GM12865 (cell line): Measurements from ENCODE around the gene PLD1.

Experiments
- DNase-seq: peaks from one replicate; pipeline ENCODE4 v3.0.0; 2010; ENCODE audit warnings: low read depth
- H3K4me3 ChIP-seq: 2 replicates; pipeline ENCODE4 v1.5.1; 2011; ENCODE audit warnings: mild to moderate bottlenecking, low read depth, low read length, control low read depth
- CTCF ChIP-seq: IDR thresholded peaks from 2 replicates; pipeline ENCODE4 v1.5.1; 2011; ENCODE audit warnings: low read length, control low read depth, low read depth, inconsistent platforms; ENCODE audit not compliant: insufficient read depth; ENCODE audit errors: missing control alignments

The PLD1 gene

DNA sequence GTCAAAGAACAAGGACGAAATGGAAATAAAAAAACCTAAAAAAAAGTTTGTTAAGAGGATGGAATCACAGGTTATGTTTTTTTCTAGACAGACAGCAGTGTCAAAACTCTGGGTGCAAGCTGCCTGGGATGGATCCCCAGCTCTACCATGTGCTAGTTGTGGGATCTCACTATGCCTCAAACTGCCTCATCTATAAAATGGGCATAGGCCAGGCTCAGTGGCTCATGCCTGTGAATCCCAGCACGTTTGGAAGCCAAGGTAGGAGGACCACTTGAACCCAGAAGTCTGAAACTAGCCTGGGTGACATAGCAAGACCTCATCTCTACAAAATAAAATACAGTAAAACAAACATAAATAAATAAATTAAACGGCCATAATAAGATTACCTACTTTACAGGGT lies 4.6 kb downstream of the PLD1 start:
- no peak for TF ChIP-seq CTCF
- H3K4me3 ChIP-seq: no peak overlapping the region
- no peak for DNase-seq

DNA sequence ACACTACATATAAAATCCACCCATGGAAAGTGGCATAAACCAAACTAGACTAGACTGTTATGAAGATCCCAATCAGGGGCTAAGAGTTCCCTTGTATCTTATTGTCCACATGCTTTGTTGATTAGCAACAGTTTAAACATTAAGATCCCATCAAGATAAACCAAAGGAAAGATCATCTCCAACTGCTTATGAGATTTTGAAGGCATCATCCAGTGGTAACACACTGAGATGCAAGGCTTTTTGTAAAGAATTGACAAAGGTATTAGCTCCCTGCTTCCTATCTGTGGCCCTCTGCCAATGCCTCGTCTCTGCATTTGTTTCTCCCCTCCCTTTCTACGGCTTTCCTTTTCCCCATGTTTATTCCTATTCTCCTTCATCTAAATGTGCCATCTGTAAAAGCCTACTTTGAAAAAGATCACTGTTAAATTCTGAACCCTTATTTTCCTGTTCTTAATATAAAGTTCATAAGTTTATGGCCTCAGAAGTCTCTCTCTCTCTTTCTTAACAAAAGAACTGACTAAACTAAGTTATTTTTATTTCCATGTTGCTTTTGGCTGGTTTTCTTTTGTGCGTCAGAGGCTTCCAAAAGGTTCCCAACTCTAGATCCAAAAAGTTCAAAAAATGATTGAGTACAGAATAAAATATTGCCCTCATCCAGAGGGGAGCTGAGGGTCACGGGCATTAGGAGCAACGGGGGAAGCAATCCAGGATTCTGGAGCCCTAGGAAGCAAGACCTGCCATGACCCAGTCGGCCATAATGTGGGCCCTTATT lies 5.5 kb downstream of the PLD1 start:
- no peak for TF ChIP-seq CTCF
- no peak overlapping the region for H3K4me3 ChIP-seq
- no peak for DNase-seq

DNA sequence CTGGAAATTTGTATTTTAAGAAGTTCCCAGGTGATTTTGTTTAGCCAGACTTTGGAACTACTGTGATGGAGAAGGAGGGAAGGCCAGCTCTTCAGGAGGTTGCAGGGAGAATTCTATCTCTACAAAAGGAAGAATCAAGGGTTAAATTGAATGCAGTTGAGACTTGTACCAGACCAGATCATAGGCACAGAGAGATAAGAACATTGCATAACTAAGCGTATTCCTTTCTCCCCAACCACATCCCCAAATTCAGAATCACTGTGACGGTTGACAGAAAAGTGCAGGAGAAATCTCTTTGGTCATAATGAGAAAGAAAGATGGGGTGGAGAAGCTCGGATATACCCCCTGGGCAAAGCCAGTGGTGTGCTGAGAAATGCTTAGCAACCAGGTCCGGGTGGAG lies 7.2 kb downstream of the PLD1 start:
- DNase-seq: no peak
- no peak overlapping the region for H3K4me3 ChIP-seq
- no peak for TF ChIP-seq CTCF

DNA sequence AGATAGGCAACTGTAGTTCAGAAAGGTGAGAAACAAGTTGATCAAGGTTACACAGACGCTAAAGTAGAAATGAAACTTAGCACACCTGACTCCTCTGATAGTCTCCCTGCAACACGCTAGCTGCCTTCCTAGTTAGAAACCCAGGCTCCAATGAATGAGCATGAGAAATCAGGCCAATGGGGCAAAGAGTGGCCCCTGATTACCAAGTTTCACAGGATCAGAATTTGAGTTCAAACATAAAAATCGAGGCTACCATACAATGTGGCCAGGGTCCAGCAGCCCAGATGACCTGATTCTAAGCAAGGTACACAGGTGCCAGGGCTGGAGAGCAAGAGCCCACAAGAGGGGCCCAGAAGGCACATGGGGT lies 7.7 kb downstream of the PLD1 start:
- no peak for TF ChIP-seq CTCF
- DNase-seq: peak; percentile 73
- peak overlapping the region; percentile 3; the same call in 1 of the 2 replicates for H3K4me3 ChIP-seq

- TF ChIP-seq CTCF: no peak
- no peak overlapping the region; the same call in 1 of the 2 replicates for H3K4me3 ChIP-seq
- DNase-seq: peak; percentile 70
Observed at GRCh38 chr3:171801738-171802589, 8.3 kb downstream of the PLD1 start.

DNA sequence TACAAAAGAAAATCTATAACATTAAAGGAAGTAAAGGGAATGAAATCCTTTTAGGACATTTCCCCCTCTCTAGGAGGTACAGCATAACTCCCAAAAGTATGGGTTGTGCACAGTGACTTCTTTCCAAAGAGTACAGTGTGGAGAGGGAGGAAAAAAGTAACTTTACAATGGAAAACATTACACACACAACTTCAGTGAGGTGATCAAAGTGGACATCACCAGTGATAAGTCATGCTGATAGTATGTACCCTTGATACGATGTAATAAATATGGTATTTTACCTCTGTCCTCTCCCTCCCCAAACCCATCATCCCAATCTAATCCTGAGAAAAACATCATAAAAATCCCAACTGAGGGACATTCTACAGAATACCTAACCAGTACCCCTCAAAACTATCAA lies 10.8 kb downstream of the PLD1 start:
- TF ChIP-seq CTCF: no peak
- no peak overlapping the region for H3K4me3 ChIP-seq
- DNase-seq: no peak

- TF ChIP-seq CTCF: no peak
- no peak overlapping the region for H3K4me3 ChIP-seq
- peak; percentile 58 for DNase-seq
Observed at GRCh38 chr3:171797873-171798272, 12.4 kb downstream of the PLD1 start.
